SKM-1 (cell line): Measurements from ENCODE around the gene XKR7.

Experiments used
- DNase-seq: peaks from one replicate; lab custom pipeline; 2025; ENCODE audit not compliant: unreplicated experiment; lab: John Stamatoyannopoulos, UW

The XKR7 gene

DNA sequence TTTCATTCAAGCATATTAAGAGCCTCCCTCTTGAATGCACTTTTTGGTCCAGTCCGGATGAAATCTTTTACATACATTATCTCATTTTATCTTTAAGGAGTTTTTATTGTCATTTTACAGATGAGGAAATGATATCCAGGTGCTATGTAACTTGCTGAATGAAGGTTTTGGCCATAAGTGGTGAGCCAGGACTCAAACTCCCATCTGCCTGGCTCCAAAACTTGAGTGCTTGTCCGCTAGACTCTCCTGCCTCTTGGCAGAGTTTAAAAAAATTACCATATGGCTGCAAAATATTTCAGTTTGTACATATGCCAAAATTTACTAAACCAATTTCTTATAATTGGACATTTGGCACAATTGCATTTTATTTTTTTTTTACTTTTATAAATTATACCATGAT is 28.3 kb upstream of the XKR7 start:
- no peak for DNase-seq

DNA sequence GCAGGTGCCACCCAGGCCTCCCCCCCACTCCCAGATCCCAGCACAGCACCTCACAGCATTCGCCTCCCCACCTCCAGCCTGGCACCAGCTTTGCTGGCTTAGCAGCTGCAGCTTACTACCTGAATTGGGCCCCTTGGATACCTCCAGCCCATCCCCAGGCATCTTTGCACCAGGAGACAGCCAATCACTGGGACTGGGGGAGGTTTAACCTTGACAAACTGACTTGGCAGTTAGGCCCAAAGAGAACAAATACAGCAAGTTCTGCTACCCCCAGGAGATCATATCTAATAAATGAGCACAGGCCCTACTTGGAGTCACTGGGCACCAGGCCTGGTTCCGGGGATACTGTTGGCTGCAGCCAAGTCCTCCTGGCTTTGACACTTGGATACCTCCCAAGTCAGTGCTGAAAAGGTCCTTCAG is 24.9 kb upstream of the XKR7 start:
- DNase-seq: no peak

DNA sequence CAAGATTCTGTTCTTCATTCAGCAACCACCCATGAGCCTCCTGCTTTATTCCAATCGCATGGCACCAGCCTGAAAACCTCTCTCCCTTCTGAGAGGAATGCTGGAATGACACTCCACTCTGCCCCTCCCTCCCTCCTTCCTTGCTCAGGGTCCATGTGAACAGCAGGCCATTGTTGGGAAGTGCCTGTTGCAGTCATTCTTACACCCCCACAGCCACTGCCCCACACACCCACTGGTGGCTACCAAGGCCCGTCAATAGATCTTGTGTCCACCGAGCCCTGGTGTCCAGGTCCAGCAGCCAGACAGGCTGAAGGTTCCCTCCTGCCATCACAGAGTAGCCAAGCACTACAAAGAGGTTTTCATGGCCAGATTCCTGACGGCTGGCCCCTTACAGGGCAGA is 22.6 kb upstream of the XKR7 start:
- no peak for DNase-seq

DNA sequence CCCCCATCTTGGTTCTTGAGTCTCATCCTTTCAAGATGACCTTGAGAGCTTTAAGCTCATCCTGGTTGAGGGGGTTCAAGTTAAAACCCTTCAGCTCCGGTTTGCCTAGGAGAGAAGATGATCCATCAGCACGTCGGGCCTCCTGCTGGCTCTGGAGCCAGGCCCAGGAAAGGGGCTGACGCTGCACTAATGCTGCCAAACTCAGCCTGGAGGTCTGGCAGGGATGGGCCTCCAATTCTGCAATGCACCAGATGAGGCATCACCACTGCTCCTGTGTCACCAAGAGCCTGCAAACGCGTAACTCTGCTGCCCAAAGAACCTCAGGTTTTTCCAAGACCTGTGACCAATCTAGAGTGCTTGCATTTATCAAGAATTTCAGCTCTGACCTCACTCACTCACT is 22.2 kb upstream of the XKR7 start:
- DNase-seq: no peak

DNA sequence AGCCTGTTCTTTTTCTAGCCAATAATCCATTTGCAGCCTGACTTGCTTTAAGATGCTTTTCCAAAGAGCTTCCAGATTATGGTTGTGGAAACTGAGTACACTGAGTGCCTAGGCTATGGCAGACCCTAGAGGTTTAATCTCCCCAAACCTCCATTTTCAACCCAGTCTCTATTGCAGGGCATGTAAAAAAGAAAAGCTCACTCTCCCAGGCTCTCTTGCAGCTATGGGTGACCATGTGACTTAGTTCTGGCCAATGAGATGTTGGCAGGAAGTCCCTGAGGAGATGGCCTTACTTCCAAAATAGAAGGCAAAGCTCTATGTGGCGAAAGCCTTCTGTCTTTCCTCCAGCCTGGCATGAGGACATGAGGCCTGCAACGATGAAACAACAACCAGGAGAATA is 19.9 kb upstream of the XKR7 start:
- no peak for DNase-seq

DNA sequence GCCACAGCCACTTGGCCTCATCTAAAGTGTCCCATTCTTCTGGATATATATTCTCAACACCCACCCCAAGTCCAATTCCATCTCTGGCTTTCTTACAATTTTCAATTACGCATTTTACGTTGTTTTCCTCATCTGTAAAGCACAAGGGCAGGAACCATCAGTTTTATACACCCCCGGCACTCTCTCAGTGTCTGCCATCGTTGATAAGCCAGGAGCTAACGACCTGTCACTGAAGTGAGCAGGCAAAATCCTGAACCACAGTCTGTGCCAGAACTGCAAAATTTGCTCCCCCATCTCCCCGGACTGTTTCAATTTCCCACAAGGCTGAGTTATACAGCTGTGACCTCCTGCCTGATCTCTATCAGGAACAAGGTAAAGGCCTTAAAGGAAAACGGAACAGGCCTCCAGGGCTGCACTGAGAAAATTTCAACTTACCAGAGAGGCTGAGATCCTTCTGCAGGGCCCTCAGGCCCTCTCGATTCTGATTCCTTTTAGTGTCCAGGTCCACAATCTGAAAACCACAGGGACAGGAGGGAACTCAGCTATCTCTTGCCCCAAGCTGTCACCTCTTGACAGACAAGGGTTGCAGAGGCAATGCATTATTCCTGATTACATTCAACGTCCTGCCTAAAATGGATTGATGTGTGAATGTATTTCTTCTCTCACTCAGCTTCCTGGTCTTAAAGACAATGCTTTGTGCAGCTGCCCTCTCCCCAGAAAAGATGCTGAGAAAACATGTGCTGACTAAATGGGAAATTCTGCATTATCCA is 17.9 kb upstream of the XKR7 start:
- DNase-seq: no peak

DNA sequence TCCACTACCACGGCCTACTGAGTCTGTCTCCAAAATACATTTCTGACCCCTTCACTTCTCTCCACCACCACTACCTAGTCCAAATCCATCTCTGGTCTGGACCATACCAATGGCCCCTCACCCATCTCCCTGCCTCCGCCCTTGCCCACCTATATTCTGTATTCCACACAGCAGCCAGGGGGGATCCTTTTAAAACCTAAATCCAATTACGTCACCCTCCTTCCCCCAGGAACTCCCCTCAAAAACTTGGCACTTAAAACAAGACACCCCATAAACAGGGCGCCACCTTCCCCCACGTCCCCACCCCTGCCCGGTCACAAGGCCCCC is 16.8 kb upstream of the XKR7 start:
- DNase-seq: no peak

DNA sequence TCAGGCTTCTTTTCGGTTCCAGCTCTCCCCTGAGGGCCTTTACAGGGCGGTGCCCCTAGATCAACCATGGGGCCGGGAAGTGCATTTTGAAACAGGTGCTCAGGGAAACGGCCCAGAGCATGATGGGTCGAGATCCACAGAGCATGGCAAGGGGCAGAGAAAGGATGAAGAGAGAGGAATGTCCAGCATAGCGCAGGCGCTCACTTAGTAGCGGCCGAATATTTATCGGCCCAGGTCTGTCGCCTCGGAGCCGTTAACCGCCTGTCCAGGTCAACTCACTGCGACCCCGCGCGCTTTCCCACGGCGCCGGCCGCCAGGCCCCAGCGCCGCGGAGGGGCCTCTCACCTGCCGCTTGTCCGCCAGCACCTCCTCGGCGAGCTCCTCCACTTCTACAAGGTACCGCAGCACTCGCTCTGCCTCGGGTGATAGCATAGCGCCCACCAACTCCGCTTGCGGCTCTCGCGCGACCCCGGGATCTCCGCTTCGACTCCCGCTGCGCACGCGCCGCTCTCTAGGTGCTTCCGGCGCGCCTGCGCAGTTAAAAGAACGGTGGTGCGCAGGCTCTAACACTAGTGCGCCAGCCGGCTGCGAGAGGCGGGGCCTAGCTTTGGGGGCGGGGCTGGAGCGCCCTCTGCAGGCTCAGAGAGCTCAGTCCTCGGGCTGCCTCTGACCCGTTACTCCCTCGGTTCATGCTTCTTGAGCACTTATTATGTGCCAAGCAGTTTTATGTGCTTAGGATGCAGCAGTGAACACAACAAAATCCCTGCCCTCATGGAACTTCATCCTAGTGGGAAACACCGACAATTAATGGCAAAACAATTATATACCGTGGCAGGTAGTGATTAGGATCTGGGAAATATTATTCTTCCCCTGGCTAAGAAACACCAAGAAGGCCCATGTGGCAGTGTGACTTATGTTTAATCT is 16.2 kb upstream of the XKR7 start, which contains the start of gene PDRG1:
TSS of gene PDRG1 (minus strand) at position 517 of the 924 bp plus-strand sequence. CDS start at position 432, 85 bp downstream.
- peak; percentile 95 for DNase-seq

DNA sequence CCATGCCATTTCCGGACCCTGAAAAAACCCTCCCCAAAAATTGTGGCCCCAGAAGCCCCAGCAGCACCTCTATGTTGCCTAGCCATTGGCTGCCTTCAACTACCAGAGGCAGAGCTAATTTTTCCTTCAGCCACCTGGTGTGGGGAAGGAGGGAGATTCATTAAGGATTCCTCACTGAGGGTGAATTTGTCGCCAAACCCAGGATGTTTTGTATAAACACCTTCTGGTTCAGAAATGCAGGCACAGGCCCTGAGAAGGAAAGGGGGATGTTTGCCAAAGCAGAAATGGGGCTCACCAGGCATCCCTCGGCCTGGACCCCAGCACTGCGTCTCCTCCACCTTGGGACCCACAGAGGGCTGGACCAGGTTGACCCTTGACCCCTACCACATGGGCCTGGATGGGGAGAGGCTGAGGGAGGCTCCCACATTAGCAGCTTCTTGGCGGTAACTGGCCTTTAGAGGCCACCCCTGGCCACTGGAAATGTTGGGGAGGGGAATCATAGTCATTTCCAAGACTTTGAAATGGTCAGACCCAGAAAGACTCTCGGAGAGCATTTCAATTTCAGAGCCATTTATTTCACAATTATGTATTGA is 14.3 kb upstream of the XKR7 start:
- no peak for DNase-seq

DNA sequence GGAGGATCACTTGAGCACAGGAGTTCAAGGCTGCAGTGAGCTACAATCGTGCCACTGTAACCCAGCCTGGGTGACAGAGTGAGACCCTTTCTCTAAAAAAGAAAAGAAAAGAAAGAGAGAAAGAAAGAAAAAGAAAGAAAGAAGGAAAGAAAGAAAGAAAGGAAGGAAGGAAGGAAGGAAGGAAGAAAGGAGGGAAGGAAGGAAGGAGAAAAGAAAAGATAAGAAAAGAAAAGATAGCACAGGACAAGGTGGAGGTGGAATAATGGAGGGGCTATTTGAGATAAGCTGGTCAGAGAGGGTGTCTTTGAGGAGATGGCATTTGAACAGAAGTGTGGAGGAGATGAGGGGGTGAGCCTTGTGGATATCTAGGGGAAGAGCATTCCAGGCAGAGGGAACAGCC is 13.5 kb upstream of the XKR7 start:
- DNase-seq: no peak

DNA sequence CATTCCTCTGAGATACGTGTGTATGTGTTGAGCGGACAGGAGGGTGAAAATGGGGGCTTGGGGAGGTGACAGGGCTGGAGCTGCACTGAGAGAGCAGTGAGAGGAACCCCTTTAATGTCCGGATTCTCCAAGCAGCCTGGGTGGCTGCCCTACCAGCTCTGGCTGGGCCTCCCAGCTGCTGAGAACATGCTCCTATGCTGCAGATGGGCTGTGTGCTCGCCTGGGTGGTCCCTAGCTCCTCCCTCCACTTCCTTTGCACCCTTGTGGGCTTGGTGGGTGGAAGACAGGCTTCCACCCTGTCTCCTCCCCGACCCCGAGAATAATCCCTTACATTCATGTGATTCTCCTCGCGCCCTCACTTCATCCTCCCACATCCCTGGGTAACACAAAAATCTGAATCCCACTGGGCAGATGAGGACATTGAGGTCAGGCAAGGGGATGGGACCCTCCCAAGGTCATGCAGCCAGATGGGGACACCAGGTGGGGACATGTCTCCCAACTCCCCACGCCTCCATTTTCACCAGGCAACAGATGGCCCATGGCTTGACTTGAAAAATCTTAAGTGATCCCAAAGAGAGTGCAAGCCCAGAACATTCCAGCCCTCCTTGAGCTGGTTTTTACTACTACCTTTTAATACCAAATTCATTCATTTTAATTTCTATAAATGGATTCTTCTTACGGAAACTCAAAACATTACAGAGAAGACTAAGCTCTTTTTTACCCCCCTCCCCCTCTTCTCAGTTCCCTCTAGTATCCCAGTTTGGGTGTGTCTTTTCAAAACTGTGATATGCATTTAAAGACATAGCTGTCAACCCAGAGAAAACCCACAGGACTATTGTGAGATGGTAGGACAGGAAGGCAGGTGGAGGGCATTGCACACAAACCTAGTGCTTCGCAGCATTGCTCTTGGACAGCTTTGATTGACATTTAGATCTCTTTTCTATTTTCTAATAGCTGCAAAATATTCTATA is 11.1 kb upstream of the XKR7 start:
- no peak for DNase-seq

DNA sequence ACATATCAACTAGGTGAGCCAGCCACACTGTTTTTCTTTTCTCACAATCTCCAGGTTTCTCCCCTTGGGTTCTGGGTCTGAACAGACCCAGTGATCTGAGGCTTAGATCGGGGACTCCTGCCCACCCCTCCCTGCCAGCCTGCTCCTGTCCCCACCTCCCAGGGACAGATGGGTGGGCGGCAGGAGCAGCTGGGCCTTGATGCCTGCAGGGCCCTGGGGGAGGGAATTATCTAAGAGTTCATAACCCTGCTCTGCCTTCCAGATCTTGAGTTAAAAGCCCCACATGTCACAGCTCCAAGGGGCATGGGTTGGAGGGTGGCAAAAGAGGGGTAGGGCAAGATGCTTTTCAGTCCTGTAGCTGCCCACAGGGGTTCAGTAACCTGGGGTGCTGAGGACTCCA is 5.2 kb upstream of the XKR7 start:
- DNase-seq: no peak

DNA sequence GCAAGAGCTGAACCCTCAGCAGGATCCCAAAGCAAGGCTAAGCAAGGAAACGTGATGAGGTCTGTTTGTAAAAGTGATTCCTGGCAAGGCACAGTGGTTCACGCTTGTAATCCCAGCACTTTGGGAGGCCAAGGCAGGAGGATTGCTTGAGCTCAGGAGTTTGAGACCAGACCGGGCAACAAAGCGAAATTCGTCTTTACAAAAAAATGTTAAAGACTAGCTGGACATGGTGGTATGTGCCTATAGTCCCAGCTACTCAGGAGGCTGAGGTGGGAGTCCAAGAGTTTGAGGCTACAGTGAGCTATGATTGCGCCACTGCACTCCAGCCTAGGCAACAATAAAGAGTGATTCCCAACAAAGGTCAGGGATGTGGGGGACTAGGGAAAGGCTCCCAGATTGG is 4.1 kb upstream of the XKR7 start:
- DNase-seq: no peak

DNA sequence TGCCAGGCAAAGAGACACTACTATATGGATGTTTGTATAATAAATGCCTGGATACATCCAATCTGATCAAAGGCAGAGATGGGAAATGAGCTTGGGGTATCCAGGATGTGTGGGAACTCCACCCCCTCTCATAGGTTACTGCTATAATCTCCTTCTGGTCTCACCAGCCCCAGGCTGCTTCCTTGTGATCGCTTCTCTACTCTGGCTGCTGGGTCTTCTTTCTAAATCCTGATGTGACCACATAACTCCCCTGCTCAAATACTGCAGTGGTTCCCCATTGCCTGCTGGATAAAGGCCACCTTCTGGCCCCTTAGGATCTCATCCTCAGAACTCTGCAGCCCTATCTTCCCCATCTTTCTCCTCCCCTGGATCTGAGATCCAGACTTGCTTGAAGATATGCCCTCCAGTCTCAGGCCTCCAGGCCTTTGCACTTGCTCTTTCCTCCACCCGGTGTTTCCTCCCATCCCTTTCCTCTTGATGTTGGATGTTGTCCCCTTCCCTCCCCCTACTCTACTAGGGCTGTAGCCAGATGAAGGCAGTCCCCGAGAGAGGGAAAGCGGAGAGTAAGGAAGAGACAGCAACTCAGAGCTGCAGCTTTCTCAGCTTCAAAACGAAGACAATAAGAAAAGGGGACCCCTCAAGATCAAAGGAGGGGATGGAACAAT is 828 bp upstream of the XKR7 start:
- DNase-seq: no peak

DNA sequence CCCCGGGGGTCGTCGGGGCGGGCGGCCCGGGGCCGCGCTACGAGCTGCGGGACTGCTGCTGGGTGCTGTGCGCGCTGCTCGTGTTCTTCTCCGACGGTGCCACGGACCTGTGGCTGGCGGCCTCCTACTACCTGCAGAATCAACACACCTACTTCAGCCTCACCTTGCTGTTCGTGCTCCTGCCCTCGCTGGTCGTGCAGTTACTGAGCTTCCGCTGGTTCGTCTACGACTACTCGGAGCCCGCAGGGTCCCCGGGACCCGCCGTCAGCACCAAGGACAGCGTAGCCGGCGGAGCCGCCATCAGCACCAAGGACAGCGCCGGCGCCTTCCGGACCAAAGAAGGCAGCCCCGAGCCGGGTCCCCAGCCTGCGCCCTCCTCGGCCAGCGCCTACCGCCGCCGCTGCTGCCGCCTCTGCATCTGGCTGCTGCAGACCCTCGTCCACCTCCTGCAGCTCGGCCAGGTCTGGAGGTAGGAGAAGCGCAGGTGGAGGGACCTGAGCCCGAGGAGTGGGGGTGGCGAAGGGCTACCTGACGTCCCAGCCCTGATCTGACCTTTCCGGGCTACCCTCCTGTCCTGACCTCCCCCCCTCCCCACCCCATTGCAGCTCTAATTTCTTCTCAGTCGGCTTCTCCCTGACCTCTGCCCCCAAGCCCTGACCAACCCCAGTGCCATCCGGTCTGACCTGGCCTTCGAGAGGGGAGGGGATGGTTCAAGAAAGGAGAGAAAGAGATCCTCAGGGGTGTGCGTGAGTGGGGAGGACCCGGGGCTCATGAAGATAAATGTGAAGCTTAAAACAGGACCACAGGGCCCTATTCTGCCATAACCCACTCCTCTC is 558 bp downstream of the XKR7 start:
- DNase-seq: no peak

DNA sequence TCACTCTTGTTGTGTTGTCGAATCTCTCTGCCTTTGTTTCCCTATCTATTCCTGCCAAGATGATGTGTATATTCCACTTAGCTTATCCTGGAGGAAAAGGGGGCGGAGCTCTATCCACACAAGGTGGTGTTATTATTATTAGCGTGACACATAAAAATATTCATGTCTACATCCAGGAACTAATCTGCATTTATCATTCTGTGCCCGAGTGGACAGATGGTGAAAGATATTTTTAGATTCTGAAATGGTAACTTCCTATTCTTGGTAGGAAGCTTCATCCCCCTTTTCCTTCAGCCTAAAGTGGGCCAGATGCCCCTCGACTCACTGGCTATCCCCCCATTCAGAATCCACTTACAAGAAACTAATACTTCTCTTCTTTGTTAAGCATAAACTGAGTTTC is 2.0 kb downstream of the XKR7 start:
- DNase-seq: no peak

DNA sequence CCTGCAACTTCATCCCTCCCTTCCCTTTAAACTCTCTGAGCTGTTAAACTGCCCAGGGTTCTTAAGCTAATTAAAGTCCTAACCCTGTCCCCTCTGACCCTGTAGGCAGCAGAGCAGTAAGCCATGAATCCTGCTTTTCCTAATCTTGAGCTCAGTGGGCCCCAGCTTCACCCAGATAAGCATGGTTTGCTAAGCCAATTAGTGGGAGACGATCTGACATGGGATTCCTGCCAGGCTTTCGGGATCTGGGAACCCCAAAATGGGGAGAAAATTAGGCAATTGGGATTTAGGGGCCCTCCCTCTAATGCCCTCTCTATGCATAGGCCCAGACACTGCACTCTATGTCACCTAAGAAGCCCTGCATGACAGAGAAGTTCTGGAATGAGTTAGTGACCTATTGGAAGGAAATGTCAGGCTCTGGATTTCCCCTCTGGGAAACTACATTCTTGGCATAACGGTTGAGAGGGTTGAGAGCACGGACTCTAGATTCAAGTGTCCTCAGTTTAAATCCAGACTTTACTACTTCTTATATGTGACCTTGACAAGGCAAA is 4.6 kb downstream of the XKR7 start:
- no peak for DNase-seq

DNA sequence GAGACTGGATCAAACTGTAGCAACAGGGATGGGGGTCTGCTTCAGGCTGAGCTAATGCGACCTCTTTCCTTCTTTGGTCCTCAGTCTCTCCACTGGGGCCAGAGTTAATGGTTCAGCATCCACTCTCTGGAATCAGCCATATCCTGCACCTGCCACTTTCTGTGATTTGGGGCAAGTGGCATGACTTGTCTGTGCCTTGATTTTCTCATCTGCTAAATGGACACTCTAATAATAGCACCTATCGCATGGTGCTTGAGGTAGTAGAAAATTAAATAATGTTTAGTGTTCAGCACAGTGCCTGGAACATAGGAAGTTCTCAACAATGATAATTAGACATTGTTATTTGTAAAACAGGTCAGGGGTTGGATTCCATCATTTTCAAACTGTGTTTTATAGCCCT is 6.3 kb downstream of the XKR7 start:
- no peak for DNase-seq

DNA sequence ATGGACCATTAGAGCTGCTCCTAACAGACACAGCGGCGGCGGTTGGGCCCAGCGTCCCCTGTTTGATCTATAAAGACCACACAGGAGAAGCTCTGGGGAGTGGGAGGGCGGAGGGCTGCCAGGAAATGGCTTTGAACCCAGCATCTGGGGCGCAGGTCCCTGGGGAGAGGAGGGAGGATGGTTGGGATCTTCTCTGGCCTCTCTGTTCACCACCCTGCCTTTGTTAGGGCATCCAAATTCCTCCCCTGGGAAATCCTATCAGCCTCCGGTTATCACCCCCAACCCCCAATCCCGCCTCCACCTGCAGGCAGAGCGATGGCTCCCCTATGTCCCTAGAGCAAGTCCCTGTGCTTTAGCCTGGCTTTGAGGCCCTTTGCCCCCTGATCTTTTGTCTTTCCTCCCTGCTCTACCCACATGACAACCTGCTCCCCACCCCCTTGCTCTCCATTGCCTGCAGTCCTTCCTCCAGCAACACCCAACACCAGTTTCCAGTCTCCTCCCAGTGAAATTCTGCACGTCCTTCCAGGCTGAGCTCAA is 7.1 kb downstream of the XKR7 start:
- no peak for DNase-seq
